Common myeloid progenitor, CD34-positive (primary cell): Measurements from ENCODE around the gene SLC13A5.

Source experiments
- CTCF ChIA-PET: fragments of 350-600 bp; sonication (Branson Sonifier 250); formaldehyde crosslinking; loops from one replicate; lab custom pipeline; 2021; ENCODE audit warnings: antibody characterized with exemption; lab: Charles Lee
- POLR2A ChIA-PET: fragments of 350-600 bp; sonication (Branson Sonifier 250); formaldehyde crosslinking; loops from one replicate; lab custom pipeline; 2021; ENCODE audit warnings: antibody characterized with exemption; lab: Charles Lee
- DNase-seq, 3 donors: peaks; one replicate each; pipeline versions ENCODE4 v3.0.0 to v3.0.0-alpha.2; 2013
- H3K27ac ChIP-seq, 2 experiments: 1 replicate in 1 of 2; 2 replicates in 1 of 2; pipeline ENCODE4 v1.7.0; 2013; ENCODE audit warnings: inconsistent platforms in 2 of 2, low read length in 2 of 2, mild to moderate bottlenecking in 2 of 2, low read depth in 1 of 2, moderate library complexity in 1 of 2; ENCODE audit not compliant: severe bottlenecking in 2 of 2, insufficient read depth in 1 of 2, poor library complexity in 1 of 2
- H3K27me3 ChIP-seq, 5 experiments: replicated peaks in 2 of 5; 1 replicate in 3 of 5; 2 replicates in 2 of 5; pipeline versions ENCODE4 v1.6.1 to v1.7.0; 2013; ENCODE audit warnings: low read length in 4 of 5, mild to moderate bottlenecking in 2 of 5, moderate library complexity in 2 of 5, inconsistent platforms in 1 of 5; ENCODE audit not compliant: insufficient read depth in 5 of 5, control insufficient read depth in 4 of 5
- H3K36me3 ChIP-seq, 4 experiments: 1 replicate in 2 of 4; 2 replicates in 2 of 4; pipeline versions ENCODE4 v1.6.1 to v1.7.0; 2013; ENCODE audit warnings: low read length in 3 of 4, control low read depth in 1 of 4, mild to moderate bottlenecking in 1 of 4; ENCODE audit not compliant: control insufficient read depth in 4 of 4, insufficient read depth in 4 of 4
- H3K4me1 ChIP-seq, 4 experiments: 1 replicate in 3 of 4; 2 replicates in 1 of 4; pipeline versions ENCODE4 v1.6.1 to v1.7.1; 2013; ENCODE audit warnings: low read length in 3 of 4, mild to moderate bottlenecking in 3 of 4, control low read depth in 1 of 4, inconsistent platforms in 1 of 4, moderate library complexity in 1 of 4; ENCODE audit not compliant: control insufficient read depth in 4 of 4, insufficient read depth in 4 of 4; ENCODE audit errors: control extremely low read depth in 1 of 4
- H3K4me3 ChIP-seq, 7 experiments: 1 replicate in 4 of 7; 2 replicates in 3 of 7; pipeline versions ENCODE4 v1.5.1 to v1.7.0; 2013; ENCODE audit warnings: mild to moderate bottlenecking in 7 of 7, low read length in 6 of 7, moderate library complexity in 6 of 7, inconsistent platforms in 2 of 7, low read depth in 2 of 7, control low read depth in 1 of 7; ENCODE audit not compliant: insufficient read depth in 4 of 7, control insufficient read depth in 1 of 7; ENCODE audit errors: extremely low read depth in 1 of 7
- H3K9me3 ChIP-seq, 5 experiments: 1 replicate in 4 of 5; 2 replicates in 1 of 5; pipeline versions ENCODE4 v1.6.1 to v1.7.1; 2013; ENCODE audit warnings: low read length in 4 of 5, mild to moderate bottlenecking in 2 of 5, inconsistent platforms in 1 of 5, low read depth in 1 of 5, moderate library complexity in 1 of 5; ENCODE audit not compliant: control insufficient read depth in 4 of 5, insufficient read depth in 2 of 5; ENCODE audit errors: control extremely low read depth in 1 of 5
- WGBS: methylation state at CpG from one replicate; pipeline ENCODE4 v1.1.5; 2013; ENCODE audit not compliant: insufficient coverage; 5-methylcytosine and 5-hydroxymethylcytosine counted together

Gene SLC13A5

DNA sequence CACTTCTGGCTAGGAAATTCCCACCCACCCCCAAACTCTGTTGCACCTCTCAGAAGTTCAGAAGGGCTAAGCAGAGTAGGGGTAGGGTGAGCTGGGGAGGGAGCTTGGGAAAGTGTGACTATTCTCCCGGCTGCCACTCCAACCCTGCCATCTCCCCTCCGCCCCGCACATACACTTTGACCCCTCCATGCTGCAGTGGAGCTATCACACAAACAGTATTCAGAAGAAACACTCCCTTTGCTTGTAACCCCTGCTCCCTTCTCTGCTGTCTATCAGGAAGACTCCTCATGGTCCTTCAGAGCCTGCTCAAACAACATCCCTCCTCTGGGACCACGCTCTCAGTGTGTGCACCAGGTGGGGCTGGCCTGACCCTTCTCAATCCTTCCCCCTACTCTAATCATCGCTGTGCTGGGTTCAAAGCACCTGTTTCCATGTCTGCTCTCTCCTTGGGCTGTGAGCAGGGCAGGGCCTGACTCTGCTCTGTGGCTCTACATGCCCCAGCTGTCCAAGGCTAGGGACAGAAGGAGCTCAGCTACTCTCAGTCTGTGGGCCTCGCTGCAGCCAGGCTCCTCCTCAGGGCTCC, 8.6 kb downstream of the SLC13A5 start:
- DNase-seq, result no peak
- no peak overlapping the region for H3K4me3 ChIP-seq
- ChIA-PET CTCF (interaction anchor here (1.2 to 2.2 kb wide), 2 partner anchors 11 to 38 kb away, joined by 3 to 10 read pairs; no protein-coding TSS in a partner anchor), POLR2A (no interaction called here)
- H3K27me3 ChIP-seq, result peaks cover 0 to 13% (median 3%) of the 10 kb centered on the region in 5 experiments
- no peaks in the 10 kb centered on the region for H3K36me3 ChIP-seq
- H3K27ac ChIP-seq, result no peak overlapping the region
- WGBS, result 92% methylated on average over 5 of the region's 6 CpGs
- peaks cover 0 to 3% (median 0%) of the 10 kb centered on the region in 4 experiments for H3K4me1 ChIP-seq
- no peaks in the 10 kb centered on the region for H3K9me3 ChIP-seq

DNA sequence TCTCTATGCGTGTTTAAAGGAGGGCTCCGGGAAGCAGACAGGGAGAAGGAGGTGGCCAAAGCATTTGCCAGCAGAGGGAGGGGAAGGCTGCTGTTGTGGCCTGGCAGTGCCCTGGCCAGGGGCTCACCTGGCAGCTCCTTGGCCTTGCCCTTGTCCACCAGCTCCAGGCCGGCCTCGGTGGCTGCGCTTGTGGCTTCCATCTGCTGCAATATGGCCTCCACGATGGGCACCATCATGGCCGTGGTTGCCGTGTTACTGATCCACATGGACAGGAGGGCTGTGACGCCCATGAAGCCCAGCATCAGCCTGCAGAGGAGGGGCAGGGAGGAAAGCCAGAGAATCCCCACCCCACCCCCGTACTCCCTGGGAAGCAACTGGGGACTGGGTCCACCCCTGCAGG, 9.4 kb downstream of the SLC13A5 start:
- ChIA-PET CTCF (interaction anchor here (1.2 to 4.6 kb wide), 2 partner anchors 9 to 37 kb away, joined by 3 to 20 read pairs; partner anchors contain the start of gene SLC13A5), POLR2A (no interaction called here)
- H3K9me3 ChIP-seq, result no peaks in the 10 kb centered on the region
- no peak overlapping the region for H3K27ac ChIP-seq
- peaks cover 0 to 3% (median 0%) of the 10 kb centered on the region in 4 experiments for H3K4me1 ChIP-seq
- no peak overlapping the region for H3K4me3 ChIP-seq
- WGBS, result 100% methylated on average over 8 of the region's 10 CpGs
- H3K36me3 ChIP-seq, result no peaks in the 10 kb centered on the region
- H3K27me3 ChIP-seq, result peaks cover 0 to 12% (median 3%) of the 10 kb centered on the region in 5 experiments
- DNase-seq, result no peak

DNA sequence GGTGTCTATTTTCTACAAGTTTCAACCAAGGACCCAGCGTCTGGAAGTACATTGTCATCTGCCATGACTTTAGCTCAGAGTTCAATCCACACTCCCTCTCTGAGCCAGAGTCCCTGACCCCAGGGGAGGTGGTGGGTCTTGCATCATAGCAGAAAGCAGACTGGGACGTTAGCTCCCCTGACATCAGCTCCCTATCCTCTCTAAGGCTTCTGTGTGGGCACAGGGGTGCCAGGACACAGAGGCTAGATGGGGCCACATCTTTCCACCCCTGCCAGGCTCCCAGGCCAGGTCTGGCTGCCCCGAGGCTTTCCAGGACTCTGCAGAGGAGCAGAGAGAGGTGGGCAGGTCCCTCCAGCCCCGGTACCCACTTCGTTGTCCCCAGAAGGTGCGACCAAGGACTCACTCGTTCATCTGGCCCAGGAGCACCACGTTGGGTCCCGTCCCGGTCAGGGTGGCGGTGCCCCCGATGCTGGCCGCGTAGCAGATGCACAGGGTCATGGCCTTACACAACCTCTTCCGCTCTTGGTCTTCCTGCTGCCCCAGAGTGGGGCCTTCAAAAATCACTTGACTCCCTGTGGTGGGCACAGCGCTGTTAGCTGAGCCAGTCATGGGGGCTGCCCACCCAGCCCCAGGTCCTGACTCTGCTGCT, 10.5 kb downstream of the SLC13A5 start:
- ChIA-PET CTCF (interaction anchor here (1.3 to 4.6 kb wide), 3 partner anchors 10 to 35 kb away, joined by 4 to 20 read pairs (median 12); partner anchors contain the start of gene SLC13A5), POLR2A (no interaction called here)
- no peak overlapping the region for H3K4me3 ChIP-seq
- WGBS, result 97% methylated on average over 15 of the region's 16 CpGs
- H3K27ac ChIP-seq, result no peak overlapping the region
- H3K27me3 ChIP-seq, result peaks cover 0 to 10% (median 0%) of the 10 kb centered on the region in 5 experiments
- H3K4me1 ChIP-seq, result peaks cover 0 to 3% (median 0%) of the 10 kb centered on the region in 4 experiments
- no peaks in the 10 kb centered on the region for H3K36me3 ChIP-seq
- DNase-seq, result no peak
- no peaks in the 10 kb centered on the region for H3K9me3 ChIP-seq

DNA sequence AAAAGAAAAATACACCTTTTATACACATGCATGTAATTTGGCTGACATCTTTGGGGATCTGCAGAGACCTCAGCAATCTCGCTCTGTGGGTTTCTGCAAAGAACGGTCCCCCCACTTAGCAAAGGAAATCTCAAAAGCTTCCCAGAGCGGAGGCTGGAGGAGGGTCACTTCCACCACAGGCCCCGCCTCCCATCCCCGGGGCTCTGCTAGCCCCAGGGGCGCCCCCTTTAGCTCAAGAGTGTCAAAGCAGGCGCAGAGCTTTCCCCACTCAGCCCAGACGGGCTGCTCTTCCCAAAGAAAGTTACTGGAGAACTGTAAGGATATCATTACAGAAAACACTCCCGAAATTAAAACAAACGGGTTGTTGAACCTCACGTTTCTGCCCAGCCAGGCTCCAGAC, 11.4 kb downstream of the SLC13A5 start:
- Histone ChIP-seq H3K36me3 (no peaks in the 10 kb centered on the region), H3K4me1 (peaks cover 0 to 3% (median 0%) of the 10 kb centered on the region in 4 experiments), H3K27ac (no peak overlapping the region), H3K9me3 (no peaks in the 10 kb centered on the region), H3K27me3 (peaks cover 0 to 7% (median 0%) of the 10 kb centered on the region in 5 experiments), H3K4me3 (peak overlapping the region in 1 of 7 experiments; percentile 16)
- ChIA-PET POLR2A (no interaction called here), CTCF (interaction anchor here (0.8 to 4.6 kb wide), 5 partner anchors 11 to 141 kb away, joined by 3 to 20 read pairs (median 4); partner anchors contain the start of gene SLC13A5)
- DNase-seq, result peak; percentile 38 to 51 (median 51)
- WGBS, result 5% methylated on average over 8 of the region's 11 CpGs

DNA sequence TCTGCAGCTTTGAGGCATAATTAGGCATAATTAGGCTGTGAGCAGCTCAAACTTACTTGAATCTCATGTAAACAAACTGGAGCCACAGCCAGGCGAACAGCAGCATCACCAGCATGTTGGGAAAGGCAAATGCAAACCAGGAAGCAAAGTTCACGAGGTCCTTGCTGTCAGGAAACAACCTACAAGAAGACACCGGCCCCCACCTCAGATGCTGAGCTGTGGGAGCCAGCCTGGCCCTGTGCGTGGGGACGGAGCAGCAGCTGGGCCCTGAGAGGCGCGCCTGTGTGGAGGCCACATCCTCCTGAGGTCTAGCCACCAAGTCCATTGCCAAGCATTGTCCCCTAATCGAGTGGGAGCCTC, 12.2 kb downstream of the SLC13A5 start:
- Histone ChIP-seq H3K27me3 (peaks cover 0 to 6% (median 0%) of the 10 kb centered on the region in 5 experiments), H3K4me3 (no peak overlapping the region), H3K9me3 (no peaks in the 10 kb centered on the region), H3K36me3 (no peaks in the 10 kb centered on the region), H3K4me1 (peaks cover 0 to 3% (median 0%) of the 10 kb centered on the region in 4 experiments), H3K27ac (no peak overlapping the region)
- no peak for DNase-seq
- CTCF ChIA-PET, result interaction anchor here (1.5 to 4.6 kb wide), 4 partner anchors 11 to 76 kb away, joined by 3 to 20 read pairs (median 9); partner anchors contain the start of gene SLC13A5
- POLR2A ChIA-PET, result interaction anchor here (0.6 kb wide), 1 partner anchor 183 kb away, joined by 3 read pairs; no protein-coding TSS in a partner anchor
- 94% methylated on average over 8 of the region's 8 CpGs for WGBS

DNA sequence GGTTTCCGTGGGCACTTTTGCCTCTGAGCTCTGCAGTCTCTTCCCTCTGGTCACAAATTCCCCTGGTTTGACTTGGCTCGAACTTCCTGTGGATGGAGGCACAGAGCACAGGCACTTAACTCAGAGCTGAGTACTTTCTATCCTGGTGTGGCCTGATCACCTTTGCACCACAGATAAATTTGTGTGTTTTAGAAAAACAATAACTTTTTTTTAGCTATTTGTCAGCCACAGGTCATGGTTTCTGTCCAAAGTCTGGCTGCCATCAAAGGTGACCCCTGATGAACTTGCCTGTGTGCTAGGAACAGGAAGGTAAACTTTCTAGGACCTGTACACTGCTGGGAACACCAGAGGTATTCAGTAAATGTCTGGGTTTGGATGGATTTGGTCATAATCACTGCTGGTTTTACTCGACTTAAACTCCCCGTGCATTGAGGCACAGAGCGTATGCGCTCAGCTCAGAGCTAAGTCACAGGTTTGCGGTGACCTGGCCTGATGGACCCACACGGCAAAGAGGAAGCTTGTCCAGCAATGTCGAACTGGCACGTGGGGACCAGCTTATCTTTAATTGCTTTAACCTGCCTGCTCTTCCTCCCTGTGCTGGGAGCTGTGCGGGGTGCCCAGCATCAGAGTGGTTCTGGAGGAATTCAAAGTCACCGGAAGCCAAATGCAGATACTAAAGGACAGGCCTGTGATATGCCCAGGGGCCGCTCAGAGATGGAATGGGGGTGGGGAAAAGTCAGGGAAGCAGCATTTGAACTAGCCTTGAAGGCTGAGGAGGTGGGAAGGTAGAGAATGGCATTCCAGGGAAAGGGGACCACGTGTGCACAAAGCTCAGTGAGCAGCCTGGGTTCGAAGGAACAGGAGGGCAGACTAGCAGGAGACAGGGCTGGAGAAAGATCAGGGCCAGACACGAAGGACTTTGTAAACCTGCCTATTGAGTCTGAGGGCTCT, 12.9 kb downstream of the SLC13A5 start:
- Histone ChIP-seq H3K27ac (no peak overlapping the region), H3K36me3 (no peaks in the 10 kb centered on the region), H3K4me3 (no peak overlapping the region), H3K4me1 (peaks cover 0 to 3% (median 0%) of the 10 kb centered on the region in 4 experiments), H3K9me3 (no peaks in the 10 kb centered on the region), H3K27me3 (peaks cover 0 to 6% (median 3%) of the 10 kb centered on the region in 5 experiments)
- WGBS, result 91% methylated on average over 15 of the region's 16 CpGs
- POLR2A ChIA-PET, result interaction anchor here (0.6 kb wide), 1 partner anchor 182 kb away, joined by 3 read pairs; no protein-coding TSS in a partner anchor
- no peak for DNase-seq
- CTCF ChIA-PET, result interaction anchor here (1.2 to 4.6 kb wide), 5 partner anchors 12 to 77 kb away, joined by 3 to 20 read pairs (median 6); partner anchors contain the start of gene SLC13A5
